ENCODE results near the gene EPHA5.

Gene EPHA5

GRCh38 chr4:65670331-65671031 is at the start of gene EPHA5:
TSS of gene EPHA5 (minus strand) at chr4:65670489. CDS start at chr4:65669742, 747 bp downstream.
- DNase-seq = peak in 47 of 51 donors; percentile 5 to 77 (median 49)

- DNase-seq = no peak
These were observed 49.3 kb upstream of the EPHA5 start for GRCh38 chr4:65719635-65720034.

GRCh38 chr4:65698631-65699030 is 28.3 kb upstream of the EPHA5 start:
- no peak for DNase-seq

GRCh38 chr4:65696436-65696835 is 26.1 kb upstream of the EPHA5 start:
- DNase-seq = no peak

GRCh38 chr4:65671372-65671771 is 1.1 kb upstream of the EPHA5 start:
- no peak for DNase-seq

GRCh38 chr4:65670020-65670330 is 314 bp downstream of the EPHA5 start:
- peak in 1 of 51 donors; percentile 42 for DNase-seq

- peak in 12 of 51 donors; percentile 2 to 45 (median 18) for DNase-seq
These were observed 924 bp downstream of the EPHA5 start for GRCh38 chr4:65669111-65670019.

GRCh38 chr4:65668201-65669089 is 1.8 kb downstream of the EPHA5 start:
- DNase-seq = peak in 27 of 51 donors; percentile 1 to 59 (median 11)

- DNase-seq = no peak
These were observed 2.7 kb downstream of the EPHA5 start for GRCh38 chr4:65667506-65668041.

GRCh38 chr4:65665771-65666523 is 4.3 kb downstream of the EPHA5 start:
- no peak for DNase-seq

- DNase-seq = no peak
These were observed 8.8 kb downstream of the EPHA5 start for GRCh38 chr4:65661471-65661870.

GRCh38 chr4:65658117-65658516 is 12.2 kb downstream of the EPHA5 start:
- no peak for DNase-seq

GRCh38 chr4:65656008-65656407 is 14.3 kb downstream of the EPHA5 start:
- no peak for DNase-seq

GRCh38 chr4:65654976-65655375 is 15.3 kb downstream of the EPHA5 start:
- no peak for DNase-seq

- no peak for DNase-seq
These were observed 16.4 kb downstream of the EPHA5 start for GRCh38 chr4:65653740-65654361.

- no peak for DNase-seq
These were observed 18.5 kb downstream of the EPHA5 start for GRCh38 chr4:65651751-65652150.

- no peak for DNase-seq
These were observed 19.3 kb downstream of the EPHA5 start for GRCh38 chr4:65651031-65651430.

- DNase-seq = no peak
These were observed 24.2 kb downstream of the EPHA5 start for GRCh38 chr4:65646136-65646535.

- no peak for DNase-seq
These were observed 25.1 kb downstream of the EPHA5 start for GRCh38 chr4:65645185-65645584.

Data from hypothalamus (tissue), 51 donors.